ENCODE measurements around the gene TSPAN31. TPM values are rescaled to one million over a fixed set of nuclear protein-coding genes. Genes with fewer than 3 reads are reported as not detected.

Gene TSPAN31
- polyA plus RNA-seq, 6 donors from 2014 or later, result 48.3 to 82.1 (median 57.7) TPM

- no peaks in the 10 kb centered on the region for H3K9me3 Mint-ChIP-seq
- peak overlapping the region in 1 of 6 donors; percentile 70 for H3K27ac Mint-ChIP-seq
- peaks cover 15 to 20% (median 15%) of the 10 kb centered on the region in 3 donors for H3K4me1 Mint-ChIP-seq
- no peak for DNase-seq
- H3K27me3 Mint-ChIP-seq, result no peaks in the 10 kb centered on the region
- peaks cover 23 to 41% of the 10 kb centered on the region in 2 donors for H3K36me3 Mint-ChIP-seq
- ATAC-seq (ENCODE audit: low read depth in 2 of 2), result no peak
- H3K4me3 Mint-ChIP-seq, result peak overlapping the region in 1 of 8 donors; percentile 22
These were observed 10.2 kb upstream of the TSPAN31 start for GRCh38 chr12:57734591-57734990.

- Mint-ChIP-seq H3K36me3 (peaks cover 23 to 41% of the 10 kb centered on the region in 2 donors), H3K27ac (peak overlapping the region in 1 of 6 donors; percentile 70), H3K27me3 (no peaks in the 10 kb centered on the region), H3K4me3 (peak overlapping the region in 2 of 8 donors; percentile 22 to 70), H3K4me1 (peaks cover 17 to 21% (median 20%) of the 10 kb centered on the region in 3 donors), H3K9me3 (no peaks in the 10 kb centered on the region)
- ATAC-seq (ENCODE audit: low read depth in 2 of 2) (no peak), DNase-seq (no peak)
These were observed 9.5 kb upstream of the TSPAN31 start for GRCh38 chr12:57735198-57735855.

- Mint-ChIP-seq H3K4me1 (peaks cover 25 to 29% (median 28%) of the 10 kb centered on the region in 3 donors), H3K9me3 (no peaks in the 10 kb centered on the region), H3K4me3 (peak overlapping the region in 2 of 8 donors; percentile 35 to 62), H3K27me3 (no peaks in the 10 kb centered on the region), H3K36me3 (peaks cover 22 to 33% of the 10 kb centered on the region in 2 donors), H3K27ac (peak overlapping the region in 1 of 6 donors; percentile 70)
- DNase-seq, result no peak
- ATAC-seq (ENCODE audit: low read depth in 2 of 2), result no peak
These were observed 8.7 kb upstream of the TSPAN31 start for GRCh38 chr12:57735952-57736740.

GRCh38 chr12:57736741-57737466, 7.9 kb upstream of the TSPAN31 start:
- Mint-ChIP-seq H3K9me3 (no peaks in the 10 kb centered on the region), H3K27ac (peak overlapping the region in 2 of 6 donors; percentile 39 to 70), H3K27me3 (no peaks in the 10 kb centered on the region), H3K4me3 (peak overlapping the region in 1 of 8 donors; percentile 62), H3K4me1 (peaks cover 33 to 36% (median 36%) of the 10 kb centered on the region in 3 donors), H3K36me3 (peaks cover 15 to 26% of the 10 kb centered on the region in 2 donors)
- DNase-seq (no peak), ATAC-seq (ENCODE audit: low read depth in 2 of 2) (no peak)

GRCh38 chr12:57737467-57738460, 7.1 kb upstream of the TSPAN31 start:
- Mint-ChIP-seq H3K27me3 (no peaks in the 10 kb centered on the region), H3K9me3 (no peaks in the 10 kb centered on the region), H3K4me3 (no peak overlapping the region), H3K27ac (no peak overlapping the region), H3K4me1 (peaks cover 39 to 44% (median 42%) of the 10 kb centered on the region in 3 donors), H3K36me3 (peaks cover 13 to 18% of the 10 kb centered on the region in 2 donors)
- DNase-seq, result no peak
- no peak for ATAC-seq (ENCODE audit: low read depth in 2 of 2)

- DNase-seq, result no peak
- Mint-ChIP-seq H3K27ac (peak within 1 kb of the TSS in 4 of 6 donors; percentile 29 to 88 (median 63)), H3K4me1 (peaks cover 39 to 46% (median 44%) of the 10 kb centered on the region in 3 donors), H3K27me3 (no peaks in the 10 kb centered on the region), H3K9me3 (no peaks in the 10 kb centered on the region), H3K4me3 (peak within 1 kb of the TSS in 5 of 8 donors; percentile 41 to 70 (median 55)), H3K36me3 (peaks cover 8 to 13% of the 10 kb centered on the region in 2 donors)
- ATAC-seq (ENCODE audit: low read depth in 2 of 2), result no peak
These were observed 6.1 kb upstream of the TSPAN31 start, which contains the start of gene AGAP2 for GRCh38 chr12:57738661-57739237. AGAP2 (minus strand) TSS chr12:57738742; CDS start chr12:57738246, 496 bp downstream.

GRCh38 chr12:57739387-57739786, 5.5 kb upstream of the TSPAN31 start:
- H3K9me3 Mint-ChIP-seq, result no peaks in the 10 kb centered on the region
- H3K4me1 Mint-ChIP-seq, result peaks cover 44 to 51% (median 49%) of the 10 kb centered on the region in 3 donors
- ATAC-seq (ENCODE audit: low read depth in 2 of 2), result no peak
- H3K27me3 Mint-ChIP-seq, result no peaks in the 10 kb centered on the region
- peaks cover 7% of the 10 kb centered on the region in 2 donors for H3K36me3 Mint-ChIP-seq
- DNase-seq, result no peak
- peak overlapping the region in 4 of 8 donors; percentile 41 to 70 (median 58) for H3K4me3 Mint-ChIP-seq
- peak overlapping the region in 4 of 6 donors; percentile 29 to 88 (median 63) for H3K27ac Mint-ChIP-seq

GRCh38 chr12:57739914-57740538, 4.8 kb upstream of the TSPAN31 start:
- Mint-ChIP-seq H3K9me3 (no peaks in the 10 kb centered on the region), H3K36me3 (peaks cover under 1% of the 10 kb centered on the region in 2 donors), H3K27me3 (no peaks in the 10 kb centered on the region), H3K4me1 (peaks cover 49 to 53% (median 51%) of the 10 kb centered on the region in 3 donors), H3K4me3 (peak overlapping the region in 4 of 8 donors; percentile 22 to 95 (median 84)), H3K27ac (peak overlapping the region in 4 of 6 donors; percentile 65 to 97 (median 90))
- DNase-seq (no peak), ATAC-seq (ENCODE audit: low read depth in 2 of 2) (no peak)

GRCh38 chr12:57740656-57741412, 4.0 kb upstream of the TSPAN31 start:
- ATAC-seq (ENCODE audit: low read depth in 2 of 2) (peak; percentile 37 to 46), DNase-seq (peak; percentile 71)
- peak overlapping the region; percentile 81 to 95 (median 92) for H3K4me3 Mint-ChIP-seq
- no peaks in the 10 kb centered on the region for H3K9me3 Mint-ChIP-seq
- no peaks in the 10 kb centered on the region for H3K36me3 Mint-ChIP-seq
- peak overlapping the region; percentile 93 to 97 (median 96) for H3K27ac Mint-ChIP-seq
- no peaks in the 10 kb centered on the region for H3K27me3 Mint-ChIP-seq
- peaks cover 56 to 57% (median 57%) of the 10 kb centered on the region in 3 donors for H3K4me1 Mint-ChIP-seq

- Mint-ChIP-seq H3K9me3 (no peaks in the 10 kb centered on the region), H3K27me3 (no peaks in the 10 kb centered on the region), H3K4me1 (peaks cover 59 to 62% (median 60%) of the 10 kb centered on the region in 3 donors), H3K4me3 (peak overlapping the region; percentile 81 to 95 (median 92)), H3K27ac (peak overlapping the region; percentile 93 to 97 (median 96)), H3K36me3 (no peaks in the 10 kb centered on the region)
- DNase-seq, result no peak
- no peak for ATAC-seq (ENCODE audit: low read depth in 2 of 2)
These were observed 3.4 kb upstream of the TSPAN31 start for GRCh38 chr12:57741413-57741789.

Measured in naive B cell (primary cell).